DND-41 (cell line): Measurements from ENCODE around the gene FGF9.
A peak's percentile ranks its signal among the peaks of the same experiment; 100 is the strongest.

Experiments
- ATAC-seq: fragments of 200-7000 bp; cut with Tn5 transposase; 3 replicates; pipeline ENCODE4 v1.9.1; 2021; ENCODE audit warnings: low read depth; ENCODE audit not compliant: insufficient read depth
- DNase-seq: peaks from one replicate; pipeline ENCODE4 v3.0.0-alpha.2; 2020
- H2AFZ ChIP-seq: 2 replicates; pipeline ENCODE4 v1.6.0; 2012; ENCODE audit warnings: low read depth, low read length
- H3K27ac ChIP-seq: 2 replicates; pipeline ENCODE4 v1.5.1; 2012; ENCODE audit warnings: low read length, inconsistent platforms
- H3K27me3 ChIP-seq: fragments of 200-600 bp; sonication (generic); 2 replicates; pipeline ENCODE4 v1.6.0; 2012; ENCODE audit warnings: low read length, mild to moderate bottlenecking, inconsistent platforms; ENCODE audit not compliant: insufficient read depth, poor library complexity
- H3K36me3 ChIP-seq: 2 replicates; pipeline ENCODE4 v1.5.1; 2012; ENCODE audit warnings: low read length, inconsistent platforms; ENCODE audit not compliant: insufficient read depth
- H3K4me1 ChIP-seq: 2 replicates; pipeline ENCODE4 v1.5.1; 2012; ENCODE audit warnings: mild to moderate bottlenecking, low read length; ENCODE audit not compliant: insufficient read depth
- H3K4me2 ChIP-seq: 2 replicates; pipeline ENCODE4 v1.6.0; 2012; ENCODE audit warnings: mild to moderate bottlenecking, moderate library complexity, low read length, inconsistent platforms; ENCODE audit not compliant: insufficient read depth
- H3K4me3 ChIP-seq, 2 experiments: fragments of 200-600 bp in 1 of 2; shearing (Covaris generic) in 1 of 2; 2 replicates each; pipeline ENCODE4 v1.5.1; 2012 to 2016; ENCODE audit warnings: inconsistent platforms in 2 of 2, low read length in 2 of 2, mild to moderate bottlenecking in 2 of 2, low read depth in 1 of 2, moderate library complexity in 1 of 2
- H3K79me2 ChIP-seq: 2 replicates; pipeline ENCODE4 v1.6.0; 2012; ENCODE audit warnings: low read length, inconsistent platforms; ENCODE audit not compliant: insufficient read depth
- H3K9ac ChIP-seq: 2 replicates; pipeline ENCODE4 v1.6.0; 2012; ENCODE audit warnings: low read depth, mild to moderate bottlenecking, inconsistent platforms, low read length, moderate library complexity
- H3K9me3 ChIP-seq: 2 replicates; pipeline ENCODE4 v1.5.1; 2012; ENCODE audit warnings: low read length, moderate library complexity, mild to moderate bottlenecking, inconsistent platforms; ENCODE audit not compliant: insufficient read depth, severe bottlenecking
- H4K20me1 ChIP-seq: 2 replicates; pipeline ENCODE4 v1.6.0; 2012; ENCODE audit warnings: low read length; ENCODE audit not compliant: insufficient read depth
- CTCF ChIP-seq: IDR thresholded peaks from 2 replicates; pipeline ENCODE4 v1.5.1; 2012; ENCODE audit warnings: borderline replicate concordance, low read length, moderate library complexity, mild to moderate bottlenecking; ENCODE audit not compliant: poor library complexity, severe bottlenecking; ENCODE audit errors: extremely low read depth
- EZH2 ChIP-seq: IDR thresholded peaks from 3 replicates; pipeline ENCODE4 v1.6.1; 2012; ENCODE audit warnings: borderline replicate concordance, low read depth, mild to moderate bottlenecking, moderate library complexity, low read length, inconsistent platforms; ENCODE audit not compliant: severe bottlenecking

The FGF9 gene

GRCh38 chr13:21674490-21675009 lies 3.7 kb downstream of the FGF9 start:
- H3K79me2 ChIP-seq = no peaks in the 10 kb centered on the region
- H4K20me1 ChIP-seq = peaks cover 2% of the 10 kb centered on the region; the same call in 1 of the 2 replicates
- H2AFZ ChIP-seq = no peak overlapping the region
- H3K9ac ChIP-seq = no peak overlapping the region
- peaks cover 24% of the 10 kb centered on the region for H3K4me1 ChIP-seq
- TF ChIP-seq EZH2 = no peak
- no peak for TF ChIP-seq CTCF
- ATAC-seq = no peak
- H3K9me3 ChIP-seq = no peaks in the 10 kb centered on the region
- H3K4me2 ChIP-seq = no peak overlapping the region
- H3K36me3 ChIP-seq = no peaks in the 10 kb centered on the region
- no peak for DNase-seq
- peaks cover 58% of the 10 kb centered on the region for H3K27me3 ChIP-seq
- H3K27ac ChIP-seq = no peak overlapping the region
- H3K4me3 ChIP-seq = no peak overlapping the region

GRCh38 chr13:21675095-21675991 lies 4.5 kb downstream of the FGF9 start:
- Histone ChIP-seq H3K27ac (no peak overlapping the region), H3K9ac (no peak overlapping the region), H3K9me3 (no peaks in the 10 kb centered on the region), H4K20me1 (peaks cover 2% of the 10 kb centered on the region; the same call in 1 of the 2 replicates), H3K36me3 (no peaks in the 10 kb centered on the region), H3K27me3 (peaks cover 56% of the 10 kb centered on the region), H3K4me2 (no peak overlapping the region), H3K4me1 (peaks cover 16% of the 10 kb centered on the region), H2AFZ (no peak overlapping the region), H3K4me3 (no peak overlapping the region), H3K79me2 (no peaks in the 10 kb centered on the region)
- ATAC-seq = no peak
- TF ChIP-seq EZH2 (no peak), CTCF (no peak)
- no peak for DNase-seq

- Histone ChIP-seq H3K9me3 (no peaks in the 10 kb centered on the region), H3K9ac (no peak overlapping the region), H3K4me1 (peaks cover 4% of the 10 kb centered on the region), H3K27me3 (peaks cover 47% of the 10 kb centered on the region), H3K36me3 (no peaks in the 10 kb centered on the region), H2AFZ (no peak overlapping the region), H4K20me1 (peaks cover 2% of the 10 kb centered on the region; the same call in 1 of the 2 replicates), H3K27ac (no peak overlapping the region), H3K4me2 (no peak overlapping the region), H3K4me3 (no peak overlapping the region), H3K79me2 (no peaks in the 10 kb centered on the region)
- TF ChIP-seq EZH2 (no peak), CTCF (peak; percentile 36)
- ATAC-seq (no peak; the same call in 2 of the 3 replicates), DNase-seq (no peak)
Observed at GRCh38 chr13:21676611-21677021, 5.7 kb downstream of the FGF9 start.
